ENCODE measurements around the gene ADGRD2. TPM values are rescaled to one million over a fixed set of nuclear protein-coding genes. Genes with fewer than 3 reads are reported as not detected.

ADGRD2 gene
- total and polyA plus RNA-seq, 2 donors, result not detected

DNA sequence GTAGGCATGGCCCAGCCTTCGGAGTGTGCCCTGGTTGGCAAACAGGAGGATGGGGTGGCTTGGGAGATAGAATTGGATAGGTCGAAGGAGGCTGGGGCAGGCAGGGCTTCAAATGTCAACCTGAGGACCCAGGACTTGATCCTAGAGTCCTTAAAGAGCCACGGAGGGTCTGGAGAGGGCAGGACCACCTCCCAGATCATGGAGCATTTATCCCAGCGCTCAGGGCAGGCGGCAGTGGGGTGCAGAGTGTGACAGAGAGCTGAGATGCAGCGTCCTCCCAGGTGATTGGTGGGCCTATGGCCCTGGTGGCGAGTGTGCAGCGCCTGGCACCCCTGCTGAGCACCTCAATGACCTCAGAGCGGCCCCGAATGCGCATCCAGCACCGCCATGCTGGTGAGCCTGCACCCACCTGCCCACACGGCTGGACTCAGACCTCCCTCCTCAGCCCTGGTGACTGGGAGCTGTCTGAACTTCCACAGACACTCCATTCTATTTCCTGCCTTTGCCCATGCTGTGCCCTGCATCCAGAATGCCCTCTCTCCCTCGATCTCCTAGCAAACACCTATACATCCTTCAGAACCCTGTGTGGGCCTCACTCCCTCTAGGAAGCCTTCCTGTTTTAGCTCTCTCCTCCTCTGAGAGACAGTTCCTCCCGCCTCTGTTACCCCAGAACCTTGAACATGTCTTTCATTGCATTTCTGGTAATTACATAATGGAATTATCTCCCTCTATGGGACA is 6.3 kb downstream of the ADGRD2 start:
- Histone ChIP-seq H3K4me3 (ENCODE audit: low read depth, low read length) (no peak overlapping the region), H3K27ac (ENCODE audit: low read depth) (no peak overlapping the region), H3K4me1 (ENCODE audit: insufficient read depth) (no peaks in the 10 kb centered on the region), H3K36me3 (ENCODE audit: insufficient read depth) (no peaks in the 10 kb centered on the region)
- no peak for DNase-seq (ENCODE audit: extremely low spot score)
- WGBS, result 56% methylated on average over 15 of the region's 15 CpGs

DNA sequence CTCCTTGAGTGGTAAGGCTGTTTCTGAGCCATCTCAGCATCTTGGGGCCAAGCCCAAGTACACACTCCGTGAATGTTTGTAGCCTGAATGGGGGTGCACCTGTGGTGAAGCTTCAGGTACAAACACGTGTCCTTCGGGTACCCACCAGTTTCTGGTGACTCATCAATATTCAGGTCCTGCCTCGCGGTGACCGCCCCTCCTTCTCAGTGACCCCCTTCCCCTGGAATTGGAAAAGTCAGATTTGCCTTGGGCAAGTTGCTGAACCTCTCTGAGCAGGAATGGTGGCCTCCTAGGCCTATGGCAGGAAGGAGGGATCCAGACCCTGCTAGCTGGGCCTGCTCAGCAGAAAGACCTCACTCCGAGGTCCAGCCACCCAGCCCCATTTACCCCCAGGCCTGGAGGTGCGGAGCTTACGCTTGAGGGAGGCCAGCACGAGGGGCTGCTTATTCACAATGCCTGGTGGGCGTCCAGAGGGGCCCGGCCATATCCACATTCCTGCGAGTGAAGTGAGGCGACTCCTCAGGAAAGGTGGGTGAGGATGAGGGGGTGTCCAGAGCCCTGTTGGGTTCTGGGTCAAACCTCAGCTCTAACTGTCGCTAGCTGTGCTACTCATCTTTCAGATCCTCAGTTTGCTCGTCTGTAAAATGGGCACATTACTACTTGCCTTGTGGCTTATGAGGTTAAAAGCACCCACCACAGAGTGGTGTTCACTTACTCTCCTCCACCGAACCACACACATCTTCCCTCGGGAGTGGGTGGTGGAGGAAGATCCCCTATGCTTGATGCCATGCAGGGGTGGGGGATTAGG is 7.0 kb downstream of the ADGRD2 start:
- H3K27ac ChIP-seq (ENCODE audit: low read depth), result no peak overlapping the region
- no peaks in the 10 kb centered on the region for H3K36me3 ChIP-seq (ENCODE audit: insufficient read depth)
- no peaks in the 10 kb centered on the region for H3K4me1 ChIP-seq (ENCODE audit: insufficient read depth)
- DNase-seq (ENCODE audit: extremely low spot score), result no peak
- WGBS, result 83% methylated on average over 18 of the region's 18 CpGs
- no peak overlapping the region for H3K4me3 ChIP-seq (ENCODE audit: low read depth, low read length)

- DNase-seq (ENCODE audit: extremely low spot score), result no peak
- Histone ChIP-seq H3K27ac (ENCODE audit: low read depth) (no peak overlapping the region), H3K36me3 (ENCODE audit: insufficient read depth) (no peaks in the 10 kb centered on the region), H3K4me3 (ENCODE audit: low read depth, low read length) (no peak overlapping the region), H3K4me1 (ENCODE audit: insufficient read depth) (no peaks in the 10 kb centered on the region)
- 76% methylated on average over 8 of the region's 8 CpGs for WGBS
These were observed 7.7 kb downstream of the ADGRD2 start for GRCh38 chr9:124457887-124458431.

DNA sequence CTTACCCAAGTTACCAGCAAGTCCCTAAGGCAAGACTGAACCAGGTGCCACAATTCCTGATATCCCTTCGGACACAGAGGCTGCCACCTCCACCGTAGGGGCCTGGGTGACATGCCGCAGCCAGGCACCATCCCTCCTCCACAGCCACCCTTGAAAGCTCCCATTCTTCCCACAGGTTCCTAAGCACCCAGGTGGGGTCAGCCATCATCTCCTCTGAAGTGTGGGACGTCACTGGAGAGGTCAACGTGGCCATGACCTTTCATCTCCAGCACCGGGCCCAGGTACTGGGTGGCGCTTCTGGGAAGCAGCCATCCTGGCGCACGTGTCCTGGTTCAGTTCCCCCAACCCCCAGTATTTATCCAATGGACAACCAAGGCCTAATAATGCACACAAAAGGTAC is 8.2 kb downstream of the ADGRD2 start:
- no peak for DNase-seq (ENCODE audit: extremely low spot score)
- WGBS, result 85% methylated on average over 9 of the region's 9 CpGs
- no peaks in the 10 kb centered on the region for H3K36me3 ChIP-seq (ENCODE audit: insufficient read depth)
- no peak overlapping the region for H3K27ac ChIP-seq (ENCODE audit: low read depth)
- no peaks in the 10 kb centered on the region for H3K4me1 ChIP-seq (ENCODE audit: insufficient read depth)
- no peak overlapping the region for H3K4me3 ChIP-seq (ENCODE audit: low read depth, low read length)

DNA sequence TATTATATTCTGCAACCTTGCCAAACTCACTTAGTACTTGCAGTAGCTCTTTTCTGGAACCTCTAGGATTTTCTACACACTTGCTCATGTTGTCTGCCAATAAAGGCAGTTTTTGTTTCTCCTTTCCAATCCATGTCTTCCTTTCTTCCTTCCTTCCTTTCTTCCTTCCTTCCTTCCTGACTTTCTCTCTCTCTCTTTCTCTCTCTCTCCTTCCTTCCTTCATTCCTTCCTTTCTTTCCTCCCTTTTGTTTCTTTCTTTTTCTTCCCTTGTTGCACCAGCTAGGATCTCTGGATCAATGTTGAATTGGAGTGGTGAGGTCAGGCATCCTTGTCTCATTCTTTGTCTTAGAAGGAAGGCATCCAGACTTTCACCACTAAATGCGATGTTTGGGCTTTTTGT is 12.5 kb downstream of the ADGRD2 start:
- Histone ChIP-seq H3K27ac (ENCODE audit: low read depth) (no peak overlapping the region), H3K4me3 (ENCODE audit: low read depth, low read length) (no peak overlapping the region), H3K4me1 (ENCODE audit: insufficient read depth) (no peaks in the 10 kb centered on the region), H3K36me3 (ENCODE audit: insufficient read depth) (no peaks in the 10 kb centered on the region)
- DNase-seq (ENCODE audit: extremely low spot score), result no peak
- WGBS, result 92% methylated on average over 1 of the region's 1 CpG

DNA sequence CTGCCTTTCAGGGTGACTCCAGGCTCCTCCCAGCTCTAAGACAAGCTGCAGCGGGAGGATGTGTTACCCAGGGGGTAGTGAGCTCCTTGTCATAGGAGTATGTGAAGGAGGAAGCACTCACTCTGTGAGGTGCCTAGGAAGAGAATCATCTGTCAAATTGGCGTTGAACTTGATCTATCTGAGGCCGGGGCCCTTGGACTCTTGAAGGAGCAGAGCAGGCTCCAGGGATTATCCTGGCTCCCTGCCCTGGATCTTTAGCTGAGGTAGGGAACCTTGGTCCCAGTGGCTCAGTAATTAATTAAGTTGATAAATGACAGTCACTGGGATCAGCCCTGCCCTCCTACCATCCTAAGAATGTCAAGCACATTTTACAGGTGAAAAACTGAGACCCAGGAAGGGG is 15.5 kb downstream of the ADGRD2 start:
- no peaks in the 10 kb centered on the region for H3K36me3 ChIP-seq (ENCODE audit: insufficient read depth)
- H3K4me1 ChIP-seq (ENCODE audit: insufficient read depth), result no peaks in the 10 kb centered on the region
- no peak overlapping the region for H3K27ac ChIP-seq (ENCODE audit: low read depth)
- 67% methylated on average over 3 of the region's 3 CpGs for WGBS
- no peak overlapping the region for H3K4me3 ChIP-seq (ENCODE audit: low read depth, low read length)
- DNase-seq (ENCODE audit: extremely low spot score), result no peak

- DNase-seq (ENCODE audit: extremely low spot score), result no peak
- 87% methylated on average over 17 of the region's 17 CpGs for WGBS
- no peaks in the 10 kb centered on the region for H3K4me1 ChIP-seq (ENCODE audit: insufficient read depth)
- H3K4me3 ChIP-seq (ENCODE audit: low read depth, low read length), result no peak overlapping the region
- no peaks in the 10 kb centered on the region for H3K36me3 ChIP-seq (ENCODE audit: insufficient read depth)
- no peak overlapping the region for H3K27ac ChIP-seq (ENCODE audit: low read depth)
These were observed 17.3 kb downstream of the ADGRD2 start for GRCh38 chr9:124467410-124468060.

- H3K4me1 ChIP-seq (ENCODE audit: insufficient read depth), result no peaks in the 10 kb centered on the region
- 89% methylated on average over 19 of the region's 19 CpGs for WGBS
- no peaks in the 10 kb centered on the region for H3K36me3 ChIP-seq (ENCODE audit: insufficient read depth)
- DNase-seq (ENCODE audit: extremely low spot score), result no peak
- no peak overlapping the region for H3K4me3 ChIP-seq (ENCODE audit: low read depth, low read length)
- no peak overlapping the region for H3K27ac ChIP-seq (ENCODE audit: low read depth)
These were observed 17.9 kb downstream of the ADGRD2 start for GRCh38 chr9:124468061-124468740.

- no peak overlapping the region for H3K27ac ChIP-seq (ENCODE audit: low read depth)
- WGBS, result 84% methylated on average over 28 of the region's 28 CpGs
- H3K36me3 ChIP-seq (ENCODE audit: insufficient read depth), result no peaks in the 10 kb centered on the region
- no peak for DNase-seq (ENCODE audit: extremely low spot score)
- H3K4me3 ChIP-seq (ENCODE audit: low read depth, low read length), result no peak overlapping the region
- H3K4me1 ChIP-seq (ENCODE audit: insufficient read depth), result no peaks in the 10 kb centered on the region
These were observed 19.0 kb downstream of the ADGRD2 start for GRCh38 chr9:124469011-124469832.

DNA sequence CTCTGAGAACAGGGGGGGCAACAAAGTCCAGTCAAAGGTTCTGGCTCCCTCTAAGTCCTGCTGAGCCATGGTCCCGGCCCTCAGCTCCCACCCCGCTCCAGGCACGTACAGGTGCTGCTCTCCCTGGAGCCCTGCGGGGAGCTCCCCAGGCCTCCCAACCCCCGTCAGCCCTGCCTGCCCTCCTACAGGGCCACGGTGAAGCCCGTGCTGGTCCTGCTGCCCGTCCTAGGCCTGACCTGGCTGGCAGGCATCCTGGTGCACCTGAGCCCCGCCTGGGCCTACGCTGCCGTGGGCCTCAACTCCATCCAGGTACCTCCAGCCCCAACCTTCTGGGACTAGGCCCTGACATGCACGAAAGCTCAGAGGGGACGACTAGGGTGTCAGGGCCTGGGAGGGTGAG is 20.1 kb downstream of the ADGRD2 start:
- H3K27ac ChIP-seq (ENCODE audit: low read depth), result no peak overlapping the region
- H3K4me1 ChIP-seq (ENCODE audit: insufficient read depth), result no peaks in the 10 kb centered on the region
- H3K36me3 ChIP-seq (ENCODE audit: insufficient read depth), result no peaks in the 10 kb centered on the region
- WGBS, result 85% methylated on average over 13 of the region's 13 CpGs
- no peak overlapping the region for H3K4me3 ChIP-seq (ENCODE audit: low read depth, low read length)
- no peak for DNase-seq (ENCODE audit: extremely low spot score)

GRCh38 chr9:124470726-124471125 is 20.5 kb downstream of the ADGRD2 start:
- DNase-seq (ENCODE audit: extremely low spot score), result no peak
- H3K27ac ChIP-seq (ENCODE audit: low read depth), result no peak overlapping the region
- WGBS, result 84% methylated on average over 7 of the region's 7 CpGs
- no peaks in the 10 kb centered on the region for H3K4me1 ChIP-seq (ENCODE audit: insufficient read depth)
- no peaks in the 10 kb centered on the region for H3K36me3 ChIP-seq (ENCODE audit: insufficient read depth)
- H3K4me3 ChIP-seq (ENCODE audit: low read depth, low read length), result no peak overlapping the region

- Histone ChIP-seq H3K4me1 (ENCODE audit: insufficient read depth) (no peaks in the 10 kb centered on the region), H3K4me3 (ENCODE audit: low read depth, low read length) (no peak overlapping the region), H3K36me3 (ENCODE audit: insufficient read depth) (no peaks in the 10 kb centered on the region), H3K27ac (ENCODE audit: low read depth) (no peak overlapping the region)
- DNase-seq (ENCODE audit: extremely low spot score), result no peak
- 80% methylated on average over 9 of the region's 9 CpGs for WGBS
These were observed 21.5 kb downstream of the ADGRD2 start for GRCh38 chr9:124471761-124472160.

DNA sequence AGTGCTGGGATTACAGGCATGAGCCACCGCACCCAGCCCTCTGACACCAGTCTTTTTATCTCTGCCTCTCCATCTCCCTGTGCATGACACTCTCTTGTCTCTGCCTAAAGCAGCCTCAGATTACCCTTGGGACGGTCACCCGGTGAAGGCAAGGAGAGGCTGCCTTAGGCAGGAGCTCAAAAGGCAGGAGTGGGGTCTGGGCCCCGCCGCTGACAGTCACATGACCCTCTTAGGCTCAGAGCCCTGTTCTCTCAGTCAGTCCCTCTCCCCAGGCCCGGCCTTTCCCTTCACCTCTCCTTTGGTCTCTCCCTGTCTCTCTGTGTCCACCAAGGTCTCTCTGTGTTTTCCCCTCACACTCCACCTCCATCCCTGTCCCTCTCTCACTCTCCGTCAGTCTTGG is 22.5 kb downstream of the ADGRD2 start:
- no peak overlapping the region for H3K27ac ChIP-seq (ENCODE audit: low read depth)
- no peaks in the 10 kb centered on the region for H3K36me3 ChIP-seq (ENCODE audit: insufficient read depth)
- no peak for DNase-seq (ENCODE audit: extremely low spot score)
- WGBS, result 61% methylated on average over 7 of the region's 7 CpGs
- H3K4me1 ChIP-seq (ENCODE audit: insufficient read depth), result no peaks in the 10 kb centered on the region
- H3K4me3 ChIP-seq (ENCODE audit: low read depth, low read length), result no peak overlapping the region
